Osteocyte (in vitro differentiated cells): ENCODE measurements around the gene CDC42BPG. TPM values are rescaled to one million over a fixed set of nuclear protein-coding genes. Genes with fewer than 3 reads are reported as not detected.

Experiments
- DNase-seq: peaks from one replicate; pipeline ENCODE4 v3.0.0; 2021; ENCODE audit warnings: mixed read lengths; ENCODE audit not compliant: unreplicated experiment; ENCODE audit errors: extremely low spot score
- H3K27ac Mint-ChIP-seq: one replicate; pipeline ENCODE4 v1.8.0; 2021; ENCODE audit warnings: mild to moderate bottlenecking, mixed read lengths; ENCODE audit not compliant: unreplicated experiment
- H3K27me3 Mint-ChIP-seq: one replicate; pipeline ENCODE4 v1.8.0; 2021; ENCODE audit warnings: mixed read lengths; ENCODE audit not compliant: unreplicated experiment
- H3K36me3 Mint-ChIP-seq: one replicate; pipeline ENCODE4 v1.8.0; 2021; ENCODE audit warnings: mixed read lengths; ENCODE audit not compliant: unreplicated experiment
- H3K4me1 Mint-ChIP-seq: one replicate; pipeline ENCODE4 v1.8.0; 2021; ENCODE audit warnings: mixed read lengths; ENCODE audit not compliant: unreplicated experiment
- H3K4me3 Mint-ChIP-seq: one replicate; pipeline ENCODE4 v1.8.0; 2021; ENCODE audit warnings: mild to moderate bottlenecking, moderate library complexity, mixed read lengths; ENCODE audit not compliant: unreplicated experiment
- H3K9me3 Mint-ChIP-seq: one replicate; pipeline ENCODE4 v1.8.0; 2021; ENCODE audit warnings: mixed read lengths; ENCODE audit not compliant: unreplicated experiment
- total RNA-seq: library from RNA; stranded (reverse); gene quantifications from 2 replicates; pipeline ENCODE4 v1.2.1, GENCODE V29; 2021
- TF ChIP-seq, protein P1 (sequence below): fragments of 200-600 bp; sonication (generic); IDR thresholded peaks from 2 replicates; pipeline ENCODE4 v1.5.0; 2021; ENCODE audit warnings: antibody characterized with exemption, mild to moderate bottlenecking, moderate library complexity

Gene CDC42BPG
- total RNA-seq, 1 donor from 2014 or later = 1.7 TPM

- H3K36me3 Mint-ChIP-seq = peaks cover 3% of the 10 kb centered on the region
- H3K27ac Mint-ChIP-seq = no peak overlapping the region
- no peak for DNase-seq
- no peak overlapping the region for H3K4me3 Mint-ChIP-seq
- H3K27me3 Mint-ChIP-seq = no peaks in the 10 kb centered on the region
- H3K9me3 Mint-ChIP-seq = no peaks in the 10 kb centered on the region
- TF ChIP-seq, protein P1, sequence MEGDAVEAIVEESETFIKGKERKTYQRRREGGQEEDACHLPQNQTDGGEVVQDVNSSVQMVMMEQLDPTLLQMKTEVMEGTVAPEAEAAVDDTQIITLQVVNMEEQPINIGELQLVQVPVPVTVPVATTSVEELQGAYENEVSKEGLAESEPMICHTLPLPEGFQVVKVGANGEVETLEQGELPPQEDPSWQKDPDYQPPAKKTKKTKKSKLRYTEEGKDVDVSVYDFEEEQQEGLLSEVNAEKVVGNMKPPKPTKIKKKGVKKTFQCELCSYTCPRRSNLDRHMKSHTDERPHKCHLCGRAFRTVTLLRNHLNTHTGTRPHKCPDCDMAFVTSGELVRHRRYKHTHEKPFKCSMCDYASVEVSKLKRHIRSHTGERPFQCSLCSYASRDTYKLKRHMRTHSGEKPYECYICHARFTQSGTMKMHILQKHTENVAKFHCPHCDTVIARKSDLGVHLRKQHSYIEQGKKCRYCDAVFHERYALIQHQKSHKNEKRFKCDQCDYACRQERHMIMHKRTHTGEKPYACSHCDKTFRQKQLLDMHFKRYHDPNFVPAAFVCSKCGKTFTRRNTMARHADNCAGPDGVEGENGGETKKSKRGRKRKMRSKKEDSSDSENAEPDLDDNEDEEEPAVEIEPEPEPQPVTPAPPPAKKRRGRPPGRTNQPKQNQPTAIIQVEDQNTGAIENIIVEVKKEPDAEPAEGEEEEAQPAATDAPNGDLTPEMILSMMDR = no peak
- H3K4me1 Mint-ChIP-seq = peaks cover 2% of the 10 kb centered on the region
Observed at GRCh38 chr11:64796047-64796756, 48.3 kb downstream of the CDC42BPG start.

DNA sequence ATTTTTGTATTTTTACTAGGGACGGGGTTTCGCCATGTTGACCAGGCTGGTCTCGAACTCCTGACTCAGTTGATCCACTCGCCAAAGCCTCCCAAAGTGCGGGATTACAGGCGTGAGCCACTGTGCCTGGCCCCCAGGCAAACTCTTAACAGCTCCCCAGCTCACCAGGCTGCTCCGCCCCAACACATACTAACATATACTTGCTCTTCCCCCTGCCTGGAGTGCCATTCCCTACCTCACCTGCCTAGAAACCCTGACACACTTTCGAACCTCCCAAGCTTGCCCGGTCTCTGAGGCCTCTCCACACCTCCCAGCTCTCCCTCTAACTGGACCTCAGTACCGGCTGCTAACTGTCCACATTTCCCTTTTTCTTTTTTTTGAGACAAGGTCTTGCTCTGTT lies 49.9 kb downstream of the CDC42BPG start:
- no peaks in the 10 kb centered on the region for H3K9me3 Mint-ChIP-seq
- no peak overlapping the region for H3K4me3 Mint-ChIP-seq
- H3K4me1 Mint-ChIP-seq = peaks cover under 1% of the 10 kb centered on the region
- H3K27ac Mint-ChIP-seq = no peak overlapping the region
- peaks cover 5% of the 10 kb centered on the region for H3K36me3 Mint-ChIP-seq
- no peak for DNase-seq
- no peaks in the 10 kb centered on the region for H3K27me3 Mint-ChIP-seq
- TF ChIP-seq, protein P1 = no peak

- TF ChIP-seq, protein P1 = no peak
- H3K27ac Mint-ChIP-seq = no peak overlapping the region
- no peaks in the 10 kb centered on the region for H3K4me1 Mint-ChIP-seq
- H3K4me3 Mint-ChIP-seq = no peak overlapping the region
- no peak for DNase-seq
- H3K9me3 Mint-ChIP-seq = no peaks in the 10 kb centered on the region
- H3K36me3 Mint-ChIP-seq = peaks cover 3% of the 10 kb centered on the region
- no peaks in the 10 kb centered on the region for H3K27me3 Mint-ChIP-seq
Observed at GRCh38 chr11:64793271-64794160, 50.9 kb downstream of the CDC42BPG start.

- no peak overlapping the region for H3K4me3 Mint-ChIP-seq
- TF ChIP-seq, protein P1 = no peak
- no peaks in the 10 kb centered on the region for H3K27me3 Mint-ChIP-seq
- no peaks in the 10 kb centered on the region for H3K4me1 Mint-ChIP-seq
- no peak overlapping the region for H3K27ac Mint-ChIP-seq
- no peaks in the 10 kb centered on the region for H3K9me3 Mint-ChIP-seq
- no peak for DNase-seq
- peaks cover 3% of the 10 kb centered on the region for H3K36me3 Mint-ChIP-seq
Observed at GRCh38 chr11:64792482-64792881, 52.0 kb downstream of the CDC42BPG start.

DNA sequence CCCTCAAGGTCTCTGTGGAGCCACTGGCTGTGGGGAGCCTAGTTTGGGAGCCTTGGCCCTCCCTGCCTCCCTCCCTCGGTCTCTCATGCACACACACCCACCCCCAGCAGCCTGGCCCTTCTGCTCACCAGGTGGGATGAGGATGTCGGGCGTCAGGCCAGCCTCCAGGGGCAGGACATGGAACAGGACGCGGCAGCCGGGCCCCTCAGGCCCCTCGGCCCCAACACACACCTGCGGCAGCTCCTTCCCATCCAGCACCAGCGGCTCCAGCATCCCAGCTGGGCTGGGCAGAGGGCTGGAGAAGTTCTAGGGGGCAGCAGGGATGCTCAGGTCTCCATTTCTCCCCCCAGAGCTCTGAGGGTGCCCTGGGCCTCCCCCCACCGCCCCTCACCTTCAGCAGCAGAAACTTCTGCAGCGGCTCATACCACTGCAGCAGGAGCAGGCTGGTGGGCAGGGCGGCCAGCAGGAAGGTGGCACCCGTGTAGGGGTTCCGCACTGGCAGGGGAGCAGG lies 52.6 kb downstream of the CDC42BPG start:
- TF ChIP-seq, protein P1 = no peak
- no peaks in the 10 kb centered on the region for H3K9me3 Mint-ChIP-seq
- H3K4me3 Mint-ChIP-seq = no peak overlapping the region
- H3K4me1 Mint-ChIP-seq = no peaks in the 10 kb centered on the region
- no peak for DNase-seq
- peaks cover 3% of the 10 kb centered on the region for H3K36me3 Mint-ChIP-seq
- H3K27ac Mint-ChIP-seq = no peak overlapping the region
- no peaks in the 10 kb centered on the region for H3K27me3 Mint-ChIP-seq
